HG03565 (cell line): ENCODE measurements around the gene PAQR9.

Experiments used
- ATAC-seq: cut with Tn5 transposase; IDR thresholded peaks from one replicate; pipeline ENCODE4 v1.9.1; 2021; ENCODE audit warnings: mild to moderate bottlenecking, moderate library complexity; ENCODE audit not compliant: unreplicated experiment

PAQR9 gene

DNA sequence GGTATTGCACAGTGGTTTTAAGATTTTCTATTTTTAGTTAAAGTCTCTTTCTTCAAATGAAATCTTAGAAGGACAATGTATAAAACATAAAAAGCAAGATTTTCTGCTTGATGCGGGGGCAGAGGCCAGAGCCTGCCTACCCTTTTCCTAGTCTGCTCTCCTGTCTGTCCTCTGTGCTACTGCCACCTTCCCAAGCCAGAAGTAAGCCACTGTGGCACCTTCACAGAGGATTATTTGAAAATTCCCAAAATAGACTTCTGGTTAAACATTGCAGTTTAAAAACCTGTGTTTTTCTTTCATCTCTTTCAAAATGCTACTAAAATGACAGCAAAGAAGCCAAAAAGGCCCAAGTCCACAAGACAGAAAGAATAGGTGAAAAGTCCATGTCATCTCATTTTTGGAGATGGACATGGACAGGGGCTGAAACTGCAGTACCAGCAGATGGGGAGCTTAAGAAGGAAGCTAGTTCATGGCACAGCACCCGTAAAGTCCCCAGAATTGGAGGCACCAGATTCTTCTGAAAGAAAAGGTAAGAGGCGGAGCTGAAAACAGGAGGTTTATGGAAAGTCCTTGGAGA lies 37.0 kb downstream of the PAQR9 start:
- no peak for ATAC-seq

DNA sequence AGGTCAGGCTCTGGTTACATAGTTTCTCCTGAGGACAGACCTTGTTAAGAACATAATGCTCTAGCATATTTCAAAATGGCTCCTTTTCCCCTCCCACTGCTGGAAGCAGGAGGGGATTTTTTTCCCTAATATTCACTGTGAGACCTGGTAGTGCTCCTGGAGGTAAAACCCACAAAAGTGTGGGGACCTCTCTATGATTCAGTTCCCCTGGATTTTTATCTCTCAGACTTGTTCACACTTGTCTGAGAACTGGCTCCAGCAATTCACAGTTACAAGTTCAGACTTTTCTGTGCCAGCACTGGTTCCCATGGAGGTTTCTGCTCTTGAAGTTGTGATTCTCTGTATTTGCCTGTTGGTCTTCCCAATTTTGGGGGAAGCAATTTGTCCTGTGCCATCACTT lies 38.3 kb downstream of the PAQR9 start:
- no peak for ATAC-seq

GRCh38 chr3:142923694-142924093 lies 39.8 kb downstream of the PAQR9 start:
- no peak for ATAC-seq

DNA sequence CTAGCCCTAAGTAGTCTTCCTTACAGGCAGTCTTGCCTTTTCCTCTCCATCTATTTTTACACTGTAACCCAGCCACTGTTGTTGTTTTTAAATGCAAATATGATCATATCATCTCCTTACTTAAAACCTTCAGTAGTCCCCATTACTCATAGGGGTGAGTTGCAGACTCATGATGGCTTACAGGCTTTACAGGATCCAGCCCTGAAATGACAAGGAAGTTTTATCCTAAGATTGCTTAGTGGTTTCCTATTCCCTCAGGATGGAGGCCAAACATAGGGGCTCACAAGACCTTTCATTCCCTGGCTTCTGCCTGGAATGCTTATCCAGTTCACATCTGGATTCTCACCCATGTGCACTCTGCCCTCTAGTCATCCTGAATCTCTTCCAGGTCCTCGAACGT lies 46.9 kb downstream of the PAQR9 start:
- ATAC-seq: no peak

GRCh38 chr3:142915636-142916035 lies 47.8 kb downstream of the PAQR9 start:
- ATAC-seq: no peak

- ATAC-seq: no peak
Measured at GRCh38 chr3:142914286-142914811, 49.1 kb downstream of the PAQR9 start.

DNA sequence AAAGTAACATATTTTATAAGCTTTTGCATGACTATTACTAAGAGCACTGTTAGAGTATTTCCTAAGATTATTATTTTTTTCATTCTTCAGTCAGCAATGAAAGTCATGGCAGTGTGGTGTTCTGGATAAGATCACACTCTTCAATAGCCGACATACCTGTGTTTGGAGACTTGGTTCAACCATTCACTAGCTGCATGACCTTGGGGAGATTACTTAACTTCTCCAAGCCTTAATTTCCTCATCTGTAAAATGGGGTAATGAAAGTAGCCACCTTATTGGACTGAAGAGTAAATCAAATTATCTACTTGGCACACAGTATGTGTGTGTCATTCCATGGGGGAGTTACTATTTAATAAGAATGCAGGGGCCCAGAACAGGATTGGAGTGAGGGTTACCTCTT lies 50.0 kb downstream of the PAQR9 start:
- no peak for ATAC-seq

- ATAC-seq: no peak
Measured at GRCh38 chr3:142912402-142913172, 50.9 kb downstream of the PAQR9 start.
